Glutamatergic neuron (in vitro differentiated cells): ENCODE measurements around the gene SPACDR. TPM values are rescaled to one million over a fixed set of nuclear protein-coding genes. Genes with fewer than 3 reads are reported as not detected.

Experiments
- DNase-seq: peaks from one replicate; pipeline ENCODE4 v3.0.0; 2022
- H3K27ac Mint-ChIP-seq: one replicate; pipeline ENCODE4 v1.8.0; 2020; ENCODE audit warnings: mild to moderate bottlenecking, mixed read lengths, inconsistent platforms; ENCODE audit not compliant: unreplicated experiment
- H3K27me3 Mint-ChIP-seq: one replicate; pipeline ENCODE4 v1.8.0; 2020; ENCODE audit warnings: mild to moderate bottlenecking, moderate library complexity, mixed read lengths, inconsistent platforms; ENCODE audit not compliant: unreplicated experiment
- H3K36me3 Mint-ChIP-seq: one replicate; pipeline ENCODE4 v1.8.0; 2020; ENCODE audit warnings: mild to moderate bottlenecking, mixed read lengths, inconsistent platforms; ENCODE audit not compliant: unreplicated experiment
- H3K4me1 Mint-ChIP-seq: one replicate; pipeline ENCODE4 v1.8.0; 2020; ENCODE audit warnings: mild to moderate bottlenecking, low read depth, mixed read lengths, inconsistent platforms; ENCODE audit not compliant: unreplicated experiment
- H3K4me3 Mint-ChIP-seq: one replicate; pipeline ENCODE4 v1.8.0; 2020; ENCODE audit warnings: mild to moderate bottlenecking, mixed read lengths, inconsistent platforms; ENCODE audit not compliant: unreplicated experiment
- H3K9me3 Mint-ChIP-seq: one replicate; pipeline ENCODE4 v1.8.0; 2020; ENCODE audit warnings: mild to moderate bottlenecking, moderate library complexity, mixed read lengths, inconsistent platforms; ENCODE audit not compliant: unreplicated experiment
- CTCF ChIP-seq: fragments of 200-600 bp; sonication (generic); IDR thresholded peaks from one replicate; pipeline ENCODE4 v1.5.0; 2021; ENCODE audit not compliant: partially characterized antibody, unreplicated experiment
- total RNA-seq: library from RNA; stranded (reverse); fragmentation: NEBNext Ultra II Directional; extraction: Animal tissue kit (Norgen Biotek cat#: 25700); gene quantifications from one replicate; pipeline ENCODE4 v1.2.1, GENCODE V29; 2021; ENCODE audit not compliant: unreplicated experiment

The SPACDR gene
- total RNA-seq, 1 donor from 2014 or later = 1.7 TPM

DNA sequence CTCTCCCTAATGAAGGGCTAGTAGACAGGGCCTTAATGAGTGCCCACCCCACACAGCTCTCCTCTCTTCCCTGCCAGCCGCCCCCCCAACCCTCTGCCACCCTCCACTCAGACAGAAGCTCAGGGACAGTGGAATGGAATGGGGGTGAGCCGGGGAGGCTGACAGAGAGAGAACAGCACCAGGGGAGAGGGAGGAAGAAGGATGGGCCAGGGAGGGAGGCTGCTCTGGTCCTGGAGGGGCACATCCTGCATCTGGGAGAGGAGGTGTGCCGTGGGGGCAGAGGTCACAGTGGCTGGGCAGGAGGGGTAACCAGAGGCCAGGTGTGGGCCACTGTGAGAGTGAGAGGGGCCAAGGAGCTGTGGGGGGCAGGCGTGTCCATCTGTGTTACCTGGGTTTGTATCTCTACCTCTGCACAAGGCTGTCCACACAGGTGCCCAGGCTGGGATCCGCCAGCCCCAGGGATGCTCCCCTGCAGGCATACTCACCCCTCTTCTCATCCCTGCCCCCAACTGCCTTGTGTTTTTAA is 22.1 kb upstream of the SPACDR start:
- H3K4me3 Mint-ChIP-seq = peak overlapping the region; percentile 81
- peak overlapping the region; percentile 46 for H3K27ac Mint-ChIP-seq
- no peak for TF ChIP-seq CTCF
- peaks cover 17% of the 10 kb centered on the region for H3K4me1 Mint-ChIP-seq
- no peak for DNase-seq
- peaks cover 5% of the 10 kb centered on the region for H3K27me3 Mint-ChIP-seq
- H3K36me3 Mint-ChIP-seq = no peaks in the 10 kb centered on the region
- peaks cover 7% of the 10 kb centered on the region for H3K9me3 Mint-ChIP-seq

DNA sequence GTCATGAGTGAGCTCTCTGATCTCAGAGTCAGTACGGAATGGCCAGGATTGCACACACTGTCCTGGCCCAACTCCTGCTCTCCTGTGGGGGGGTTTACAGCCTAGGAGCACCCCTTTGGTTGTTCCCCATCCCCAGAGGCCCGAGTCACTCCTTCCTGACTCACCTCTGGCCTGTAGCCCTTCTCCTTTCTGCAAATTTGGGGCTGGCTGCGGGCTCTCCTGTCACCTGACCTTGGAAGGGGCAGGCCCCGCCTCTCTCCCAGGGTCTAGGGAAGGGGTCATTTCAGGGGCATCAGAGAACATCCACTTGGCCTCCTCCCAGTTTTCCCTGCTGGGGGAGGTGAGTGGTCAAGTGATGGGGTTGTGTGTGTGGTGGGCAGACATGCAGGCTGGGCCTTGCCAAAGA is 21.4 kb upstream of the SPACDR start:
- peak overlapping the region; percentile 76 for H3K4me3 Mint-ChIP-seq

GRCh38 chr7:100484673-100485045 is 20.6 kb upstream of the SPACDR start:
- Mint-ChIP-seq H3K27me3 (peaks cover 5% of the 10 kb centered on the region), H3K36me3 (no peaks in the 10 kb centered on the region), H3K4me3 (peak overlapping the region; percentile 92), H3K4me1 (peaks cover 11% of the 10 kb centered on the region), H3K27ac (peak overlapping the region; percentile 31), H3K9me3 (peaks cover 7% of the 10 kb centered on the region)
- no peak for DNase-seq
- no peak for TF ChIP-seq CTCF

More for the DNA sequence above, 21.4 kb upstream of the SPACDR start:
- H3K27me3 Mint-ChIP-seq = peaks cover 5% of the 10 kb centered on the region
- no peak overlapping the region for H3K27ac Mint-ChIP-seq
- H3K4me1 Mint-ChIP-seq = peaks cover 17% of the 10 kb centered on the region
- no peak for TF ChIP-seq CTCF
- no peak for DNase-seq
- H3K36me3 Mint-ChIP-seq = no peaks in the 10 kb centered on the region
- H3K9me3 Mint-ChIP-seq = peaks cover 7% of the 10 kb centered on the region

DNA sequence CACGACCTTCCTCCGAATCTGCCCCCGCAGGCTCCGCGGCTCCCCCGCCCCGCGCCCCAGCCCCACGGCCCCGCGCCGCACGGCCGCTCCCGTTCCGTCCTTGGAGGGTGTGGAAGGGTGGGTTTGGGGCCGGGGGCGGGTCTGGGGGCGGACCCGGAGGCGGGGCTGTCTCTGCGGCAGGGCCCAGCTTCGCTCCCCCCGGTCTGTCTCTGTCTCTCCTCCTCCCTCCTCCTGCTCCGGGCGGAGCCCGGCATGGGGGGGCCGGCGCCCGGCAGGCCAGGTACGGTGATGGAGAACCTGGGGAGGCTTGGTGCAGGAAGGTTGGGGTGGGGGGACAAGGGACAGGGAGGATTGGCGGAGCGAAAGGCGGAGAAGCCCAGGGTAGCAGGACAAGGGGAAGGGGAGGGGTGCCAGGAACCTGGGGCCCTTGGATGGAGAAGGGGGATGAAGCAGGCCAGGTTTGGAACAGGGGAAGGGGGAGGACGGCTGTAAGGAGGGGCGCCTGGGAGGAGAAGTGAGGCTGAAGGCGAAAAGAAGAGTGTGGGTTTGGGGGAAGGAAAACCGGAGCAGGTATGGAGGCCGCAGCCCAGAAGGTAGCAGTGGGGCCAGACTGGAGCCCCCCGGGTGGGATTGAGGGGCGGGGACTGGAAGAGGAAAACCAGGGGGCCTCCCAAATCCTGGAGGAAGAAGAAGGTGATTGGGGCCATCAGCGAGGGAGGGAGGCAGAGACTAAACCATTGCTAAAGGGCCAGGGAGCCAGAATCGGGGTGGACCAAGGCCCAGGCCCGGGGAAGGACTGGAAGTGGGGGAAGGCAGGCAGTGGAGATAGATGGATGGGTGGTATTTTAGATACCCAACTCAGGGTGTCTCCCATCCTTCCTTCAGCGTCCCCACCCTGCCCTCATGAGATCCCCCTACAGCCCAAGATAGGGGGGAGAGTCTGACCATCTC is 19.9 kb upstream of the SPACDR start, which contains the start of gene NYAP1:
Gene NYAP1, plus strand, starts transcription at position 206 of the 951 bp plus-strand sequence. CDS start 1,385 bp downstream, outside the sequence.
- Mint-ChIP-seq H3K9me3 (peaks cover 9% of the 10 kb centered on the region), H3K27me3 (peaks cover 5% of the 10 kb centered on the region), H3K4me1 (peaks cover 13% of the 10 kb centered on the region), H3K4me3 (peak within 1 kb of the TSS; percentile 94), H3K27ac (peak within 1 kb of the TSS; percentile 85), H3K36me3 (no peaks in the 10 kb centered on the region)
- DNase-seq = no peak
- no peak for TF ChIP-seq CTCF
